ENCODE results near the gene SMIM41. TPM values are rescaled to one million over a fixed set of nuclear protein-coding genes. Genes with fewer than 3 reads are reported as not detected.

The SMIM41 gene
- polyA plus RNA-seq, 4 donors, result 0.46 to 1.6 (median 0.80) TPM; not detected in 1

- DNase-seq, result no peak
- no peak overlapping the region for H3K27ac ChIP-seq (ENCODE audit: low read depth in 1 of 3, low read length in 2 of 3)
- no peak overlapping the region for H3K4me3 ChIP-seq (ENCODE audit: low read depth in 1 of 3, low read length in 3 of 3)
- H3K9me3 ChIP-seq (ENCODE audit: control insufficient read depth in 2 of 2, insufficient read depth in 1 of 2, low read depth in 1 of 2, low read length in 1 of 2), result no peaks in the 10 kb centered on the region
- 93 to 94% (median 94%) methylated on average over 16 of the region's 16 CpGs for WGBS, 3 donors
- no peak for FAIRE-seq
- H3K4me1 ChIP-seq (ENCODE audit: control insufficient read depth in 3 of 3, insufficient read depth in 2 of 3, low read depth in 1 of 3, low read length in 2 of 3), result peaks cover 0 to 15% (median under 1%) of the 10 kb centered on the region in 3 donors
- peaks cover 6 to 68% (median 9%) of the 10 kb centered on the region in 3 donors for H3K36me3 ChIP-seq (ENCODE audit: control insufficient read depth in 3 of 3, insufficient read depth in 2 of 3, low read depth in 1 of 3, low read length in 3 of 3)
- H3K27me3 ChIP-seq (ENCODE audit: control insufficient read depth in 3 of 3, insufficient read depth in 3 of 3, low read length in 3 of 3), result no peaks in the 10 kb centered on the region
Observed at GRCh38 chr12:52076811-52077210, 2.7 kb upstream of the SMIM41 start.

GRCh38 chr12:52078276-52078675, 1.2 kb upstream of the SMIM41 start:
- Histone ChIP-seq H3K4me3 (ENCODE audit: low read depth in 1 of 3, low read length in 3 of 3) (no peak overlapping the region), H3K27me3 (ENCODE audit: control insufficient read depth in 3 of 3, insufficient read depth in 3 of 3, low read length in 3 of 3) (no peaks in the 10 kb centered on the region), H3K27ac (ENCODE audit: low read depth in 1 of 3, low read length in 2 of 3) (no peak overlapping the region), H3K4me1 (ENCODE audit: control insufficient read depth in 3 of 3, insufficient read depth in 2 of 3, low read depth in 1 of 3, low read length in 2 of 3) (peaks cover 0 to 25% (median 0%) of the 10 kb centered on the region in 3 donors), H3K9me3 (ENCODE audit: control insufficient read depth in 2 of 2, insufficient read depth in 1 of 2, low read depth in 1 of 2, low read length in 1 of 2) (no peaks in the 10 kb centered on the region), H3K36me3 (ENCODE audit: control insufficient read depth in 3 of 3, insufficient read depth in 2 of 3, low read depth in 1 of 3, low read length in 3 of 3) (peaks cover 3 to 62% (median 7%) of the 10 kb centered on the region in 3 donors)
- 85 to 92% (median 86%) methylated on average over 3 of the region's 3 CpGs for WGBS, 3 donors
- DNase-seq (no peak), FAIRE-seq (no peak)

GRCh38 chr12:52080403-52081251, 1.1 kb downstream of the SMIM41 start:
- peak overlapping the region in 2 of 3 donors; percentile 42 to 83 for H3K27ac ChIP-seq (ENCODE audit: low read depth in 1 of 3, low read length in 2 of 3)
- H3K4me1 ChIP-seq (ENCODE audit: control insufficient read depth in 3 of 3, insufficient read depth in 2 of 3, low read depth in 1 of 3, low read length in 2 of 3), result peaks cover 0 to 25% (median 0%) of the 10 kb centered on the region in 3 donors
- FAIRE-seq (no peak), DNase-seq (no peak)
- H3K4me3 ChIP-seq (ENCODE audit: low read depth in 1 of 3, low read length in 3 of 3), result no peak overlapping the region
- 70 to 77% (median 71%) methylated on average over 10 of the region's 10 CpGs for WGBS, 3 donors
- H3K27me3 ChIP-seq (ENCODE audit: control insufficient read depth in 3 of 3, insufficient read depth in 3 of 3, low read length in 3 of 3), result no peaks in the 10 kb centered on the region
- H3K9me3 ChIP-seq (ENCODE audit: control insufficient read depth in 2 of 2, insufficient read depth in 1 of 2, low read depth in 1 of 2, low read length in 1 of 2), result no peaks in the 10 kb centered on the region
- H3K36me3 ChIP-seq (ENCODE audit: control insufficient read depth in 3 of 3, insufficient read depth in 2 of 3, low read depth in 1 of 3, low read length in 3 of 3), result peaks cover 2 to 39% (median 7%) of the 10 kb centered on the region in 3 donors

GRCh38 chr12:52081263-52081733, 1.8 kb downstream of the SMIM41 start:
- WGBS, 3 donors, result 9 to 24% (median 13%) methylated on average over 6 to 9 of the region's 9 CpGs
- Histone ChIP-seq H3K9me3 (ENCODE audit: control insufficient read depth in 2 of 2, insufficient read depth in 1 of 2, low read depth in 1 of 2, low read length in 1 of 2) (no peaks in the 10 kb centered on the region), H3K36me3 (ENCODE audit: control insufficient read depth in 3 of 3, insufficient read depth in 2 of 3, low read depth in 1 of 3, low read length in 3 of 3) (peaks cover 0 to 33% (median 7%) of the 10 kb centered on the region in 3 donors), H3K27me3 (ENCODE audit: control insufficient read depth in 3 of 3, insufficient read depth in 3 of 3, low read length in 3 of 3) (peaks cover 0 to 2% (median 0%) of the 10 kb centered on the region in 3 donors), H3K4me1 (ENCODE audit: control insufficient read depth in 3 of 3, insufficient read depth in 2 of 3, low read depth in 1 of 3, low read length in 2 of 3) (peaks cover 0 to 25% (median 0%) of the 10 kb centered on the region in 3 donors), H3K27ac (ENCODE audit: low read depth in 1 of 3, low read length in 2 of 3) (peak overlapping the region in 2 of 3 donors; percentile 42 to 83), H3K4me3 (ENCODE audit: low read depth in 1 of 3, low read length in 3 of 3) (no peak overlapping the region)
- DNase-seq, result peak in 1 of 2 donors; percentile 57
- no peak for FAIRE-seq

GRCh38 chr12:52082026-52082668, 2.6 kb downstream of the SMIM41 start:
- peaks cover 0 to 25% (median 4%) of the 10 kb centered on the region in 3 donors for H3K36me3 ChIP-seq (ENCODE audit: control insufficient read depth in 3 of 3, insufficient read depth in 2 of 3, low read depth in 1 of 3, low read length in 3 of 3)
- WGBS, 3 donors, result 49 to 53% (median 51%) methylated on average over 13 of the region's 13 CpGs
- peaks cover 0 to 25% (median 0%) of the 10 kb centered on the region in 3 donors for H3K4me1 ChIP-seq (ENCODE audit: control insufficient read depth in 3 of 3, insufficient read depth in 2 of 3, low read depth in 1 of 3, low read length in 2 of 3)
- no peak for FAIRE-seq
- no peaks in the 10 kb centered on the region for H3K9me3 ChIP-seq (ENCODE audit: control insufficient read depth in 2 of 2, insufficient read depth in 1 of 2, low read depth in 1 of 2, low read length in 1 of 2)
- H3K27me3 ChIP-seq (ENCODE audit: control insufficient read depth in 3 of 3, insufficient read depth in 3 of 3, low read length in 3 of 3), result peaks cover 0 to 2% (median 0%) of the 10 kb centered on the region in 3 donors
- peak in 1 of 2 donors; percentile 31 for DNase-seq
- peak overlapping the region in 2 of 3 donors; percentile 42 to 83 for H3K27ac ChIP-seq (ENCODE audit: low read depth in 1 of 3, low read length in 2 of 3)
- no peak overlapping the region for H3K4me3 ChIP-seq (ENCODE audit: low read depth in 1 of 3, low read length in 3 of 3)

- H3K4me3 ChIP-seq (ENCODE audit: low read depth in 1 of 3, low read length in 3 of 3), result no peak overlapping the region
- H3K27me3 ChIP-seq (ENCODE audit: control insufficient read depth in 3 of 3, insufficient read depth in 3 of 3, low read length in 3 of 3), result peaks cover 0 to 2% (median 0%) of the 10 kb centered on the region in 3 donors
- peaks cover 0 to 25% (median 0%) of the 10 kb centered on the region in 3 donors for H3K4me1 ChIP-seq (ENCODE audit: control insufficient read depth in 3 of 3, insufficient read depth in 2 of 3, low read depth in 1 of 3, low read length in 2 of 3)
- no peak for DNase-seq
- 60 to 73% (median 70%) methylated on average over 4 of the region's 4 CpGs for WGBS, 3 donors
- peak overlapping the region in 1 of 3 donors; percentile 83 for H3K27ac ChIP-seq (ENCODE audit: low read depth in 1 of 3, low read length in 2 of 3)
- FAIRE-seq, result no peak
- peaks cover 0 to 22% (median 4%) of the 10 kb centered on the region in 3 donors for H3K36me3 ChIP-seq (ENCODE audit: control insufficient read depth in 3 of 3, insufficient read depth in 2 of 3, low read depth in 1 of 3, low read length in 3 of 3)
- no peaks in the 10 kb centered on the region for H3K9me3 ChIP-seq (ENCODE audit: control insufficient read depth in 2 of 2, insufficient read depth in 1 of 2, low read depth in 1 of 2, low read length in 1 of 2)
Observed at GRCh38 chr12:52082669-52082987, 3.1 kb downstream of the SMIM41 start.

GRCh38 chr12:52082988-52083637, 3.6 kb downstream of the SMIM41 start:
- H3K36me3 ChIP-seq (ENCODE audit: control insufficient read depth in 3 of 3, insufficient read depth in 2 of 3, low read depth in 1 of 3, low read length in 3 of 3), result peaks cover 0 to 20% (median 2%) of the 10 kb centered on the region in 3 donors
- H3K4me1 ChIP-seq (ENCODE audit: control insufficient read depth in 3 of 3, insufficient read depth in 2 of 3, low read depth in 1 of 3, low read length in 2 of 3), result peaks cover 0 to 25% (median 0%) of the 10 kb centered on the region in 3 donors
- peaks cover 0 to 2% (median 0%) of the 10 kb centered on the region in 3 donors for H3K27me3 ChIP-seq (ENCODE audit: control insufficient read depth in 3 of 3, insufficient read depth in 3 of 3, low read length in 3 of 3)
- 38 to 39% (median 39%) methylated on average over 11 of the region's 11 CpGs for WGBS, 3 donors
- peak; percentile 39 to 68 for DNase-seq
- FAIRE-seq, result no peak
- peak overlapping the region in 1 of 3 donors; percentile 83 for H3K27ac ChIP-seq (ENCODE audit: low read depth in 1 of 3, low read length in 2 of 3)
- H3K9me3 ChIP-seq (ENCODE audit: control insufficient read depth in 2 of 2, insufficient read depth in 1 of 2, low read depth in 1 of 2, low read length in 1 of 2), result no peaks in the 10 kb centered on the region
- no peak overlapping the region for H3K4me3 ChIP-seq (ENCODE audit: low read depth in 1 of 3, low read length in 3 of 3)

GRCh38 chr12:52083638-52083996, 4.1 kb downstream of the SMIM41 start:
- DNase-seq (no peak), FAIRE-seq (no peak)
- Histone ChIP-seq H3K27me3 (ENCODE audit: control insufficient read depth in 3 of 3, insufficient read depth in 3 of 3, low read length in 3 of 3) (peaks cover 0 to 2% (median 0%) of the 10 kb centered on the region in 3 donors), H3K9me3 (ENCODE audit: control insufficient read depth in 2 of 2, insufficient read depth in 1 of 2, low read depth in 1 of 2, low read length in 1 of 2) (no peaks in the 10 kb centered on the region), H3K4me1 (ENCODE audit: control insufficient read depth in 3 of 3, insufficient read depth in 2 of 3, low read depth in 1 of 3, low read length in 2 of 3) (peaks cover 0 to 25% (median 0%) of the 10 kb centered on the region in 3 donors), H3K27ac (ENCODE audit: low read depth in 1 of 3, low read length in 2 of 3) (no peak overlapping the region), H3K4me3 (ENCODE audit: low read depth in 1 of 3, low read length in 3 of 3) (no peak overlapping the region), H3K36me3 (ENCODE audit: control insufficient read depth in 3 of 3, insufficient read depth in 2 of 3, low read depth in 1 of 3, low read length in 3 of 3) (peaks cover 0 to 15% (median 0%) of the 10 kb centered on the region in 3 donors)
- 0 to 9% (median 2%) methylated on average over 2 of the region's 2 CpGs for WGBS, 3 donors
